Measurements from ENCODE around the gene NEURL2. TPM values are rescaled to one million over a fixed set of nuclear protein-coding genes. Genes with fewer than 3 reads are reported as not detected.

NEURL2 gene
- total RNA-seq, 1 donor from 2014 or later = 8.4 TPM

- H3K27ac Mint-ChIP-seq = no peak overlapping the region
- no peak overlapping the region for H3K4me3 Mint-ChIP-seq (ENCODE audit: low read depth)
- peaks cover 1% of the 10 kb centered on the region for H3K36me3 Mint-ChIP-seq (ENCODE audit: insufficient read depth)
Measured at GRCh38 chr20:45861221-45862075, 29.6 kb downstream of the NEURL2 start.

GRCh38 chr20:45860560-45861220 lies 30.3 kb downstream of the NEURL2 start:
- no peaks in the 10 kb centered on the region for H3K9me3 Mint-ChIP-seq (ENCODE audit: low read depth)
- H3K4me1 Mint-ChIP-seq (ENCODE audit: low read depth) = peaks cover 17% of the 10 kb centered on the region
- no peak overlapping the region for H3K27ac Mint-ChIP-seq
- DNase-seq (ENCODE audit: low spot score, unreplicated experiment) = no peak
- TF ChIP-seq CTCF (IDR thresholded peaks at IDR 0.05; ENCODE audit: unreplicated experiment) = no peak
- no peaks in the 10 kb centered on the region for H3K27me3 Mint-ChIP-seq
- H3K36me3 Mint-ChIP-seq (ENCODE audit: insufficient read depth) = peaks cover 1% of the 10 kb centered on the region
- no peak overlapping the region for H3K4me3 Mint-ChIP-seq (ENCODE audit: low read depth)

More at GRCh38 chr20:45861221-45862075, 29.6 kb downstream of the NEURL2 start:
- TF ChIP-seq CTCF (IDR thresholded peaks at IDR 0.05; ENCODE audit: unreplicated experiment) = no peak
- Mint-ChIP-seq H3K9me3 (ENCODE audit: low read depth) (no peaks in the 10 kb centered on the region), H3K4me1 (ENCODE audit: low read depth) (peaks cover 16% of the 10 kb centered on the region), H3K27me3 (no peaks in the 10 kb centered on the region)
- DNase-seq (ENCODE audit: low spot score, unreplicated experiment) = no peak

- TF ChIP-seq CTCF (IDR thresholded peaks at IDR 0.05; ENCODE audit: unreplicated experiment) = no peak
- Mint-ChIP-seq H3K27ac (no peak overlapping the region), H3K4me3 (ENCODE audit: low read depth) (no peak overlapping the region), H3K36me3 (ENCODE audit: insufficient read depth) (peaks cover 1% of the 10 kb centered on the region), H3K27me3 (no peaks in the 10 kb centered on the region), H3K4me1 (ENCODE audit: low read depth) (peaks cover 17% of the 10 kb centered on the region), H3K9me3 (ENCODE audit: low read depth) (no peaks in the 10 kb centered on the region)
- no peak for DNase-seq (ENCODE audit: low spot score, unreplicated experiment)
Measured at GRCh38 chr20:45859916-45860315, 31.1 kb downstream of the NEURL2 start.

GRCh38 chr20:45857882-45858216 lies 33.2 kb downstream of the NEURL2 start:
- no peaks in the 10 kb centered on the region for H3K36me3 Mint-ChIP-seq (ENCODE audit: insufficient read depth)
- H3K27me3 Mint-ChIP-seq = no peaks in the 10 kb centered on the region
- no peak for TF ChIP-seq CTCF (IDR thresholded peaks at IDR 0.05; ENCODE audit: unreplicated experiment)
- no peaks in the 10 kb centered on the region for H3K9me3 Mint-ChIP-seq (ENCODE audit: low read depth)
- no peak for DNase-seq (ENCODE audit: low spot score, unreplicated experiment)
- peaks cover 24% of the 10 kb centered on the region for H3K4me1 Mint-ChIP-seq (ENCODE audit: low read depth)
- H3K27ac Mint-ChIP-seq = peak overlapping the region; percentile 92
- H3K4me3 Mint-ChIP-seq (ENCODE audit: low read depth) = peak overlapping the region; percentile 93

- peak within 1 kb of the TSS; percentile 92 for H3K27ac Mint-ChIP-seq
- DNase-seq (ENCODE audit: low spot score, unreplicated experiment) = peak; percentile 93
- H3K9me3 Mint-ChIP-seq (ENCODE audit: low read depth) = no peaks in the 10 kb centered on the region
- H3K4me1 Mint-ChIP-seq (ENCODE audit: low read depth) = peaks cover 24% of the 10 kb centered on the region
- no peak for TF ChIP-seq CTCF (IDR thresholded peaks at IDR 0.05; ENCODE audit: unreplicated experiment)
- H3K36me3 Mint-ChIP-seq (ENCODE audit: insufficient read depth) = no peaks in the 10 kb centered on the region
- peak within 1 kb of the TSS; percentile 93 for H3K4me3 Mint-ChIP-seq (ENCODE audit: low read depth)
- H3K27me3 Mint-ChIP-seq = no peaks in the 10 kb centered on the region
Measured at GRCh38 chr20:45857114-45857881, 33.7 kb downstream of the NEURL2 start, which contains the start of the genes ACOT8 and ZSWIM3. Gene ACOT8, minus strand, starts transcription at chr20:45857392. Its CDS starts 77 bp downstream, at chr20:45857315. Gene ZSWIM3, plus strand, starts transcription at chr20:45857614. Its CDS starts 212 bp downstream, at chr20:45857826.

Data from progenitor cell of endocrine pancreas (in vitro differentiated cells).